H9 (cell line): ENCODE data around the gene GARIN5A. TPM values are rescaled to one million over a fixed set of nuclear protein-coding genes. Genes with fewer than 3 reads are reported as not detected.

Source experiments
- DNase-seq: peaks from one replicate; pipeline ENCODE4 v3.0.0-alpha.2; 2017
- H2AFZ ChIP-seq: one replicate; pipeline ENCODE4 v1.6.1; 2013; ENCODE audit warnings: mild to moderate bottlenecking, low read length, control low read depth, moderate library complexity
- H2AK5ac ChIP-seq: 2 replicates; pipeline ENCODE4 v1.6.1; 2013; ENCODE audit warnings: low read length, control low read depth, mixed read lengths; ENCODE audit not compliant: insufficient read length
- H2BK120ac ChIP-seq: one replicate; pipeline ENCODE4 v1.6.1; 2013; ENCODE audit warnings: low read depth, mild to moderate bottlenecking, low read length, control low read depth, inconsistent platforms; ENCODE audit not compliant: poor library complexity, severe bottlenecking
- H2BK12ac ChIP-seq: 2 replicates; pipeline ENCODE4 v1.6.1; 2013; ENCODE audit warnings: low read length, control low read depth, mixed read lengths, low read depth; ENCODE audit not compliant: insufficient read length
- H2BK15ac ChIP-seq: 2 replicates; pipeline ENCODE4 v1.6.1; 2013; ENCODE audit warnings: low read depth, low read length, control low read depth
- H2BK20ac ChIP-seq: one replicate; pipeline ENCODE4 v1.6.1; 2013; ENCODE audit warnings: low read depth, mild to moderate bottlenecking, low read length, control low read depth, inconsistent platforms; ENCODE audit not compliant: poor library complexity, severe bottlenecking
- H2BK5ac ChIP-seq: 2 replicates; pipeline ENCODE4 v1.6.1; 2013; ENCODE audit warnings: low read length, control low read depth, mixed read lengths; ENCODE audit not compliant: insufficient read length
- H3K14ac ChIP-seq: 2 replicates; pipeline ENCODE4 v1.6.1; 2013; ENCODE audit warnings: low read length, control low read depth; ENCODE audit not compliant: insufficient read depth
- H3K18ac ChIP-seq: 2 replicates; pipeline ENCODE4 v1.6.1; 2013; ENCODE audit warnings: low read depth, mild to moderate bottlenecking, mixed read lengths, low read length, control low read depth; ENCODE audit not compliant: insufficient read length
- H3K23ac ChIP-seq: 2 replicates; pipeline ENCODE4 v1.6.1; 2013; ENCODE audit warnings: low read length, control low read depth, mixed read lengths, low read depth; ENCODE audit not compliant: insufficient read length
- H3K23me2 ChIP-seq: 2 replicates; pipeline ENCODE4 v1.6.1; 2013; ENCODE audit warnings: low read depth, mild to moderate bottlenecking, mixed read lengths, low read length, control low read depth; ENCODE audit not compliant: insufficient read length, poor library complexity, severe bottlenecking
- H3K27ac ChIP-seq: 2 replicates; pipeline ENCODE4 v1.5.1; 2013; ENCODE audit warnings: low read length, control low read depth, mixed read lengths, low read depth; ENCODE audit not compliant: insufficient read length
- H3K27me3 ChIP-seq: 2 replicates; pipeline ENCODE4 v1.6.1; 2013; ENCODE audit warnings: low read length, control low read depth, inconsistent platforms; ENCODE audit not compliant: insufficient read depth
- H3K4ac ChIP-seq: 2 replicates; pipeline ENCODE4 v1.6.1; 2013; ENCODE audit warnings: low read depth, mild to moderate bottlenecking, control low read depth, inconsistent platforms, low read length, moderate library complexity
- H3K4me1 ChIP-seq: 2 replicates; pipeline ENCODE4 v1.6.1; 2013; ENCODE audit warnings: low read length, control low read depth, inconsistent platforms; ENCODE audit not compliant: insufficient read depth
- H3K4me2 ChIP-seq: 2 replicates; pipeline ENCODE4 v1.6.1; 2013; ENCODE audit warnings: low read length, control low read depth, mixed read lengths; ENCODE audit not compliant: insufficient read length, insufficient read depth
- H3K56ac ChIP-seq: 2 replicates; pipeline ENCODE4 v1.6.1; 2013; ENCODE audit warnings: low read depth, mild to moderate bottlenecking, mixed read lengths, low read length, control low read depth; ENCODE audit not compliant: insufficient read length
- H3K79me1 ChIP-seq: 2 replicates; pipeline ENCODE4 v1.6.1; 2013; ENCODE audit warnings: low read depth, mild to moderate bottlenecking, moderate library complexity, low read length, control low read depth, inconsistent platforms; ENCODE audit not compliant: insufficient read depth, poor library complexity, severe bottlenecking
- H3K79me2 ChIP-seq: 2 replicates; pipeline ENCODE4 v1.6.1; 2013; ENCODE audit warnings: low read length, control low read depth, inconsistent platforms; ENCODE audit not compliant: insufficient read depth
- H3K9ac ChIP-seq: 2 replicates; pipeline ENCODE4 v1.6.1; 2013; ENCODE audit warnings: low read length, control low read depth, mixed read lengths; ENCODE audit not compliant: insufficient read length; ENCODE audit errors: extremely low read depth
- H3K9me3 ChIP-seq: one replicate; pipeline ENCODE4 v1.6.1; 2013; ENCODE audit warnings: low read depth, low read length, inconsistent platforms; ENCODE audit not compliant: control insufficient read depth
- H3T11ph ChIP-seq: one replicate; pipeline ENCODE4 v1.6.1; 2013; ENCODE audit warnings: mild to moderate bottlenecking, low read length, control low read depth, inconsistent platforms
- H4K20me1 ChIP-seq: one replicate; pipeline ENCODE4 v1.6.1; 2013; ENCODE audit not compliant: control insufficient read depth, insufficient read length, insufficient read depth
- H4K5ac ChIP-seq: 2 replicates; pipeline ENCODE4 v1.6.1; 2013; ENCODE audit warnings: low read depth, mild to moderate bottlenecking, mixed read lengths, low read length, control low read depth; ENCODE audit not compliant: insufficient read length
- H4K8ac ChIP-seq: replicated peaks from 2 replicates; pipeline ENCODE4 v1.6.1; 2013; ENCODE audit warnings: low read length, control low read depth, mixed read lengths, low read depth; ENCODE audit not compliant: insufficient read length
- H4K91ac ChIP-seq: 2 replicates; pipeline ENCODE4 v1.6.1; 2013; ENCODE audit warnings: low read depth, mild to moderate bottlenecking, moderate library complexity, mixed read lengths, low read length, control low read depth; ENCODE audit not compliant: insufficient read length
- H3K27ac Mint-ChIP-seq, 3 experiments: 2 replicates in 2 of 3; 3 replicates in 1 of 3; pipeline ENCODE4 v1.8.0; 2020 to 2021; ENCODE audit warnings: mixed read lengths in 3 of 3, mild to moderate bottlenecking in 1 of 3, moderate library complexity in 1 of 3
- H3K27me3 Mint-ChIP-seq: 2 replicates; pipeline ENCODE4 v1.8.0; 2021; ENCODE audit warnings: low read depth, mild to moderate bottlenecking, moderate library complexity, mixed read lengths
- H3K36me3 Mint-ChIP-seq, 3 experiments: 2 replicates in 2 of 3; 3 replicates in 1 of 3; pipeline ENCODE4 v1.8.0; 2020 to 2021; ENCODE audit warnings: low read depth in 3 of 3, mixed read lengths in 3 of 3; ENCODE audit not compliant: insufficient read depth in 1 of 3
- H3K4me1 Mint-ChIP-seq, 2 experiments: 2 replicates each; pipeline ENCODE4 v1.8.0; 2020; ENCODE audit warnings: mixed read lengths in 2 of 2
- H3K4me3 Mint-ChIP-seq, 2 experiments: 2 replicates in 1 of 2; 3 replicates in 1 of 2; pipeline ENCODE4 v1.8.0; 2020 to 2021; ENCODE audit warnings: mild to moderate bottlenecking in 2 of 2, mixed read lengths in 2 of 2, moderate library complexity in 1 of 2
- H3K9me3 Mint-ChIP-seq, 2 experiments: 2 replicates in 1 of 2; 3 replicates in 1 of 2; pipeline ENCODE4 v1.8.0; 2020; ENCODE audit warnings: mild to moderate bottlenecking in 2 of 2, mixed read lengths in 2 of 2, moderate library complexity in 1 of 2
- WGBS: extraction: QIAGEN DNeasy Blood & Tissue Kit; methylation state at CpG from one replicate; pipeline ENCODE4 v1.1.7; 2013; ENCODE audit warnings: missing lambda C conversion rate, low lambda C conversion rate, mixed read lengths; ENCODE audit not compliant: insufficient read length; ENCODE audit errors: extremely low coverage; 5-methylcytosine and 5-hydroxymethylcytosine counted together
- total RNA-seq: library from RNA; stranded (reverse); gene quantifications from 2 replicates; pipeline ENCODE4 v1.2.1, GENCODE V29; 2021
- TF ChIP-seq, protein P1 (sequence below): fragments of 200-600 bp; sonication (generic); conservative IDR thresholded peaks from 3 replicates; pipeline ENCODE4 v1.8.0; 2021; ENCODE audit warnings: antibody characterized with exemption, mild to moderate bottlenecking

The GARIN5A gene
- total RNA-seq, 1 experiment from 2014 or later, result 9.5 TPM

DNA sequence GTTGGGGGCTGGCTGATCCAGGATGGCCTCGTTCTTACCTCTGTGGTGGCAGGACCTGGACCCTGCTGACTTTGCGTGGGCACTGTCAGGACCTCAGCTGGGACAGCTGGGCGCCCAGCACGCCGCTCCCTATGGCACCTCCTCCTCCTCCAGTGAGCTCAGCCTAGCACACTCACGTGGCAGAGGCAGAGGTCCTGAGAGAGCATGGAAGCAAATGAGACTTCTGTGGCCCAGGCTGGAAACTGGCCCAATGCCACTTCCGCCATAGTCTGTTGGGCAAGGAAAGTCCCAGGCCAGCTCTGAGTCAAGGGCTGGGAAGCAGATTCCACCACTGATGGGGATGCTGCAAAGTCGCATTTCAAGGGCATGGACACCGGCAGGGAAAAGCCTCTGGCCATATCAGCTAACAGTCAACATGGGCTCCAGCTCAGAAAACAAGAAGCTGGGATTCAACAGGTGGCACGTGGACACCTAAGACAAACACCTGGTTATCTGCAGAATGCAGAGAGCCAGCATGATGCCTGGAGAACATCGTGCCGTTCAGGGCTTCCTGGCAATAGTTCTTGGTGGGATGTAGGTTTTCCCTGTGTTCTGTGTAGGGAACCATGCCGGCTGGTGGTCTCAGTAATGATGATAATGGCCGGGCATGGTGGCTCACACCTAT lies 27.3 kb downstream of the GARIN5A start:
- no peak for DNase-seq
- H2BK5ac ChIP-seq, result no peak overlapping the region
- no CpG with 5 or more reads among the region's 14 CpGs for WGBS
- H3K79me1 ChIP-seq, result no peaks in the 10 kb centered on the region
- H2BK15ac ChIP-seq, result no peak overlapping the region
- no peak overlapping the region for H3K18ac ChIP-seq
- H2BK120ac ChIP-seq, result no peak overlapping the region
- no peak overlapping the region for H2BK20ac ChIP-seq
- peaks cover 6% of the 10 kb centered on the region for H4K20me1 ChIP-seq
- no peaks in the 10 kb centered on the region for H3K9me3 ChIP-seq
- no peak overlapping the region for H3K27ac ChIP-seq
- no peak overlapping the region for H2BK12ac ChIP-seq
- H3T11ph ChIP-seq, result no peak overlapping the region
- no peak overlapping the region for H3K9ac ChIP-seq
- peaks cover 2% of the 10 kb centered on the region for H3K27me3 Mint-ChIP-seq
- no peak overlapping the region for H3K56ac ChIP-seq
- H4K8ac ChIP-seq, result no peak overlapping the region
- no peaks in the 10 kb centered on the region for H3K27me3 ChIP-seq
- no peak overlapping the region for H4K91ac ChIP-seq
- H3K79me2 ChIP-seq, result no peaks in the 10 kb centered on the region
- H3K27ac Mint-ChIP-seq, result no peak overlapping the region
- peaks cover 0 to 9% (median 6%) of the 10 kb centered on the region in 3 experiments; a peak in 5 of 7 replicates for H3K36me3 Mint-ChIP-seq
- no peak overlapping the region for H4K5ac ChIP-seq
- H3K4me2 ChIP-seq, result no peak overlapping the region
- no peaks in the 10 kb centered on the region for H3K4me1 ChIP-seq
- H3K4me3 Mint-ChIP-seq, result no peak overlapping the region
- H3K9me3 Mint-ChIP-seq, result peaks cover 2 to 4% of the 10 kb centered on the region in 2 experiments; a peak in 4 of 5 replicates
- peaks cover 0 to 10% of the 10 kb centered on the region in 2 experiments; a peak in 2 of 4 replicates for H3K4me1 Mint-ChIP-seq
- no peak overlapping the region for H3K14ac ChIP-seq
- no peak overlapping the region for H2AFZ ChIP-seq
- H3K23ac ChIP-seq, result no peak overlapping the region
- TF ChIP-seq, protein P1, sequence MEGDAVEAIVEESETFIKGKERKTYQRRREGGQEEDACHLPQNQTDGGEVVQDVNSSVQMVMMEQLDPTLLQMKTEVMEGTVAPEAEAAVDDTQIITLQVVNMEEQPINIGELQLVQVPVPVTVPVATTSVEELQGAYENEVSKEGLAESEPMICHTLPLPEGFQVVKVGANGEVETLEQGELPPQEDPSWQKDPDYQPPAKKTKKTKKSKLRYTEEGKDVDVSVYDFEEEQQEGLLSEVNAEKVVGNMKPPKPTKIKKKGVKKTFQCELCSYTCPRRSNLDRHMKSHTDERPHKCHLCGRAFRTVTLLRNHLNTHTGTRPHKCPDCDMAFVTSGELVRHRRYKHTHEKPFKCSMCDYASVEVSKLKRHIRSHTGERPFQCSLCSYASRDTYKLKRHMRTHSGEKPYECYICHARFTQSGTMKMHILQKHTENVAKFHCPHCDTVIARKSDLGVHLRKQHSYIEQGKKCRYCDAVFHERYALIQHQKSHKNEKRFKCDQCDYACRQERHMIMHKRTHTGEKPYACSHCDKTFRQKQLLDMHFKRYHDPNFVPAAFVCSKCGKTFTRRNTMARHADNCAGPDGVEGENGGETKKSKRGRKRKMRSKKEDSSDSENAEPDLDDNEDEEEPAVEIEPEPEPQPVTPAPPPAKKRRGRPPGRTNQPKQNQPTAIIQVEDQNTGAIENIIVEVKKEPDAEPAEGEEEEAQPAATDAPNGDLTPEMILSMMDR, result no peak
- H2AK5ac ChIP-seq, result no peak overlapping the region
- no peak overlapping the region for H3K4ac ChIP-seq
- no peaks in the 10 kb centered on the region for H3K23me2 ChIP-seq
